MCF 10A (cell line): ENCODE results near the gene ACOXL. TPM values are rescaled to one million over a fixed set of nuclear protein-coding genes. Genes with fewer than 3 reads are reported as not detected.

Source experiments
- BruUV-seq: library from RNA; stranded (reverse); fragments of 400-500 nt; replicated peaks from 2 replicates; lab custom pipeline; 2021; lab: Mats Ljungman, UMichigan
- CTCF ChIA-PET: fragments of 300-600 bp; sonication (Branson Sonifier 250); formaldehyde crosslinking; extraction: SDS; loops from one replicate; lab custom pipeline; 2021; ENCODE audit warnings: antibody characterized with exemption, inconsistent platforms; lab: Yijun Ruan, JAX
- POLR2A ChIA-PET: fragments of 300-600, 350-650 bp; sonication (Branson Sonifier 250); formaldehyde crosslinking; extraction: SDS; loops from one replicate; lab custom pipeline; 2020; ENCODE audit warnings: antibody characterized with exemption, inconsistent platforms; lab: Yijun Ruan, JAX
- DNase-seq: peaks from one replicate; pipeline ENCODE4 v3.0.0-alpha.2; 2018; ENCODE audit not compliant: unreplicated experiment
- H3K27ac Mint-ChIP-seq: one replicate; pipeline ENCODE4 v1.8.0; 2022; ENCODE audit warnings: mild to moderate bottlenecking, low read depth, mixed read lengths; ENCODE audit not compliant: unreplicated experiment
- H3K27me3 Mint-ChIP-seq: one replicate; pipeline ENCODE4 v1.8.0; 2022; ENCODE audit warnings: mixed read lengths; ENCODE audit not compliant: insufficient read depth, unreplicated experiment
- H3K36me3 Mint-ChIP-seq: one replicate; pipeline ENCODE4 v1.8.0; 2022; ENCODE audit warnings: mild to moderate bottlenecking, moderate library complexity, mixed read lengths; ENCODE audit not compliant: insufficient read depth, unreplicated experiment
- H3K4me1 Mint-ChIP-seq: one replicate; pipeline ENCODE4 v1.8.0; 2022; ENCODE audit warnings: mixed read lengths; ENCODE audit not compliant: insufficient read depth, unreplicated experiment
- H3K4me3 Mint-ChIP-seq: one replicate; pipeline ENCODE4 v1.8.0; 2022; ENCODE audit warnings: mild to moderate bottlenecking, moderate library complexity, mixed read lengths; ENCODE audit not compliant: unreplicated experiment
- H3K9me3 Mint-ChIP-seq: one replicate; pipeline ENCODE4 v1.8.0; 2022; ENCODE audit warnings: mixed read lengths; ENCODE audit not compliant: unreplicated experiment
- intact Hi-C: fragments of 100-400 bp; cut with micrococcal nuclease; formaldehyde crosslinking; loops from 2 replicates; pipeline ENCODE4 v1.14.1; 2022
- total RNA-seq: library from RNA; stranded (reverse); gene quantifications from 2 replicates; pipeline ENCODE4 v1.2.3, GENCODE V29; 2022
- TF ChIP-seq, protein P1 (sequence below): fragments of 200-600 bp; IDR thresholded peaks from one replicate; pipeline ENCODE4 v1.8.0; 2022; ENCODE audit warnings: antibody characterized with exemption, mild to moderate bottlenecking; ENCODE audit not compliant: unreplicated experiment

ACOXL gene
- total RNA-seq, 1 experiment from 2014 or later, result not detected

DNA sequence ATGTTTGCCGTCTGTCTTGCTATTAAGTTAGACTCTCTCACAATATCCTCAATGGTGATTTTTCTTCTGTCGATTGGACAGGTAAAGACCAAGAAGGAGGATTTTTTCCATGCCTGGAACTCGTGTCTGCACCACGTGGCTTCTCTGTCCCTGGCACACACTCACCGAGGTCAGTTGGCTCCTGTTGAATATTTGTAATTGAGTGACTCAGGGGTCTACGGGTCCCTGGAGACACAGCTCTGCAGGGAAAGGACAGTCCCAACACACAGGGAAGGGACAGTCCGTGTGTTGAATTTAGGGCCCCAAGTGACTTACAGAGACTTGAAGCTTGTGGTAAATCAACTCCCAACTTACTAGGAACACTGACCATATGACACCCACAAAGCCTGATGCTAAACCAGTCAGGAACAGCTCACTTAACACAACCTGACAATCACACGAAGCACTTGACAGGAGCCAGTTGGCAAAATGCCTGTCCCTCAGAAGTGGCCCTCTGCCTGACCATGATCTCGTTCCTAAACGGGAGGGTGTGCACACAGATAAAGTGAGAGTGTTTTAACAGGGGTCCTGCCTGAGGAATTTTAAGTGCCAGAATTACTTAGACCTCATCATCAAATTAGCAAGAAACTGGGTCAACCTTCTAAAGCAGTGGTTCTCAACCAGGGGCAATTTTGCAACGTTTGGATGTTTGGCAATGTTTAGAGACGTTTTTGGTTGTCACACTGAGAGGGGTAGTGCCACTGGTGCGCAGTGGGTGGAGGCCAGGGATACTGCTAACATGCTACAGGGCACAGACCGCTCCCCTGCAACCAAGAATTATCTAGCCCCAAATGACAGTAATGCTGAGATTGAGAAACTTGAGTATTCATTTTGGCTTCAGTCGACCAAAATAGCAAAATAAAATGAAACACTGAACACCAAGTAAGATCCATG is 299.4 kb downstream of the ACOXL start:
- intact Hi-C loops, result no loop called here
- no TSS peak for BruUV-seq

DNA sequence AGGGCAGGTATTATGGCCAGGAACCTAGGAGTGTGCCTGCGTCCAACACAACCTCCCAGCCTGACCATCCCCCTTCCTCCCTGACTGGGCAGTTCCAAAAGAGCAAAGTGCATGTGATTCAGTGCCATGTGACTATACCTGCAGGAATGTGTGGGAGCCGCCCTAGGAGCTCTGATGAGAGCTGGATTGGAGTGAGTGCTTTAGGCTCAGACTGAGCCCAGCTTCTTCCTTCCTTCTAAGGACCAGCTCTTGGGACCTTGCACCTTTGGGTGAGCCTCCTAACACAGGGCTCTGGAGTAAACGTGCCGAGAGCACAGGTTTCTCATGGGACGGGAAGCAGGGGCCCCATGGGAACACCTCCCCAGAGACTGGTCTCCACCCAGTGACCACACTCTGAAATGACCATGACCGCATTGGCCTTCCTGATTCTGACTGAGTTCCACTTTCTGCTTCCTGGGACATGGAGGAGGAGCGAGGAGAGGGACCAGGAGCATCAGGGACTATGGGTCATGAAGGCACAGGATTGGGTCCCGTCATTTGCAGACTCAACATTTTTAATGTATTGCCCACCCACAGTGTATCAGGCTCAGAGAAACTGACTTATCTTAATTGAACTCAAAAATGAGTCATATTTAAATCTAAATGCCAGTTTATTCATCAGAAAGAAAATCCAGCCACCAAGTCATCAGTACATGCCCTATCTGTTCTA is 300.5 kb downstream of the ACOXL start:
- peaks cover 5% of the 10 kb centered on the region for H3K36me3 Mint-ChIP-seq
- intact Hi-C loops, result no loop called here
- ChIA-PET POLR2A (interaction anchor here (0.7 to 1.5 kb wide), 3 partner anchors 17 to 88 kb away, joined by 3 to 5 read pairs (median 4); partner anchors contain the start of gene BCL2L11), CTCF (interaction anchor here (0.5 kb wide), 1 partner anchor 23 kb away, joined by 3 read pairs; no protein-coding TSS in a partner anchor)
- no peaks in the 10 kb centered on the region for H3K9me3 Mint-ChIP-seq
- DNase-seq, result peak; percentile 59
- peak overlapping the region; percentile 23 for H3K4me3 Mint-ChIP-seq
- TF ChIP-seq, protein P1, sequence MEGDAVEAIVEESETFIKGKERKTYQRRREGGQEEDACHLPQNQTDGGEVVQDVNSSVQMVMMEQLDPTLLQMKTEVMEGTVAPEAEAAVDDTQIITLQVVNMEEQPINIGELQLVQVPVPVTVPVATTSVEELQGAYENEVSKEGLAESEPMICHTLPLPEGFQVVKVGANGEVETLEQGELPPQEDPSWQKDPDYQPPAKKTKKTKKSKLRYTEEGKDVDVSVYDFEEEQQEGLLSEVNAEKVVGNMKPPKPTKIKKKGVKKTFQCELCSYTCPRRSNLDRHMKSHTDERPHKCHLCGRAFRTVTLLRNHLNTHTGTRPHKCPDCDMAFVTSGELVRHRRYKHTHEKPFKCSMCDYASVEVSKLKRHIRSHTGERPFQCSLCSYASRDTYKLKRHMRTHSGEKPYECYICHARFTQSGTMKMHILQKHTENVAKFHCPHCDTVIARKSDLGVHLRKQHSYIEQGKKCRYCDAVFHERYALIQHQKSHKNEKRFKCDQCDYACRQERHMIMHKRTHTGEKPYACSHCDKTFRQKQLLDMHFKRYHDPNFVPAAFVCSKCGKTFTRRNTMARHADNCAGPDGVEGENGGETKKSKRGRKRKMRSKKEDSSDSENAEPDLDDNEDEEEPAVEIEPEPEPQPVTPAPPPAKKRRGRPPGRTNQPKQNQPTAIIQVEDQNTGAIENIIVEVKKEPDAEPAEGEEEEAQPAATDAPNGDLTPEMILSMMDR, result no peak
- peak overlapping the region; percentile 86 for H3K27ac Mint-ChIP-seq
- BruUV-seq, result TSS peak; percentile 59
- peaks cover 18% of the 10 kb centered on the region for H3K27me3 Mint-ChIP-seq
- peaks cover 27% of the 10 kb centered on the region for H3K4me1 Mint-ChIP-seq

More for the DNA sequence above, 299.4 kb downstream of the ACOXL start:
- H3K4me1 Mint-ChIP-seq, result peaks cover 27% of the 10 kb centered on the region
- H3K4me3 Mint-ChIP-seq, result no peak overlapping the region
- peaks cover 10% of the 10 kb centered on the region for H3K27me3 Mint-ChIP-seq
- peaks cover 5% of the 10 kb centered on the region for H3K36me3 Mint-ChIP-seq
- TF ChIP-seq, protein P1, result no peak
- CTCF ChIA-PET, result interaction anchor here (0.6 kb wide), 1 partner anchor 17 kb away, joined by 4 read pairs; no protein-coding TSS in a partner anchor
- POLR2A ChIA-PET, result interaction anchor here (1.1 to 1.5 kb wide), 3 partner anchors 85 to 89 kb away, joined by 4 to 5 read pairs (median 4); partner anchors contain the start of gene BCL2L11
- H3K9me3 Mint-ChIP-seq, result no peaks in the 10 kb centered on the region
- H3K27ac Mint-ChIP-seq, result peak overlapping the region; percentile 86
- no peak for DNase-seq

DNA sequence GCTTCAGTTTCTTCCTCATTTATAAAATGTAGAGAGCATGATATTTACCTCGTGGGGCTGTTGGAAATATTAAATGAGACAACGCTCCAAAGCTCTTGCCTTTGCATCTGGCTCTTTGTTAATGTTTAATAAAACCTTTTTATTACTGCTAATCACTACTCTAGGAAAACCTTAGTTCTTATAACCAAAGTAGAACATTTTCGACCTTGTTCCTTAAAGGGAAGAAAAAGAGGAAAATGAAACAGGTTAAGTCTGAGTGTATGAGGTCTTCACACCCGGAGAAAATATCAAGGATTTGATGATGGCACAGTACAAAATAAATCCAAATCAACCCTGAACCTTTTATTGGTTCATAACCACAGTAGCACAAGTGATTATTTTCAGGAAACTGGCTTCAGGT is 301.8 kb downstream of the ACOXL start:
- peaks cover 28% of the 10 kb centered on the region for H3K27me3 Mint-ChIP-seq

More for the DNA sequence above, 301.8 kb downstream of the ACOXL start:
- H3K36me3 Mint-ChIP-seq, result peaks cover 5% of the 10 kb centered on the region
- ChIA-PET POLR2A (no interaction called here), CTCF (no interaction called here)
- intact Hi-C loops, result no loop called here
- H3K4me1 Mint-ChIP-seq, result peaks cover 27% of the 10 kb centered on the region
- no peak overlapping the region for H3K4me3 Mint-ChIP-seq
- no peak overlapping the region for H3K27ac Mint-ChIP-seq
- no peaks in the 10 kb centered on the region for H3K9me3 Mint-ChIP-seq
- DNase-seq, result no peak
- TF ChIP-seq, protein P1, result no peak
- BruUV-seq, result no TSS peak
